ENCODE data around the gene RAE1.

GRCh38 chr20:57395111-57395966 is 44.3 kb downstream of the RAE1 start:
- TF ChIP-seq CTCF (IDR thresholded peaks at IDR 0.05; ENCODE audit: control extremely low read depth in 1 of 3, insufficient read depth in 1 of 3, low read depth in 1 of 3, low read length in 3 of 3) (no peak), SIRT6 (IDR thresholded peaks at IDR 0.05; ENCODE audit: low read length) (no peak), SIN3A (conservative IDR thresholded peaks at IDR 0.05 in 1 of 2, IDR thresholded peaks at IDR 0.05 in 1 of 2; ENCODE audit: low read depth in 1 of 2, low read length in 2 of 2) (no peak), POLR2A (IDR thresholded peaks at IDR 0.05; ENCODE audit: control extremely low read depth in 1 of 2, low read depth in 2 of 2, low read length in 2 of 2) (no peak), FOSL1 (IDR thresholded peaks at IDR 0.05; ENCODE audit: insufficient read depth, low read depth, low read length) (no peak), RAD21 (IDR thresholded peaks at IDR 0.05 in 1 of 2, conservative IDR thresholded peaks at IDR 0.05 in 1 of 2; ENCODE audit: low read depth in 2 of 2, low read length in 2 of 2) (no peak), ATF2 (IDR thresholded peaks at IDR 0.05; ENCODE audit: low read length) (no peak), SP1 (IDR thresholded peaks at IDR 0.05; ENCODE audit: low read depth, low read length) (no peak), EZH2 (IDR thresholded peaks at IDR 0.05; ENCODE audit: low read depth, low read length, severe bottlenecking) (no peak), EP300 (IDR thresholded peaks at IDR 0.05; ENCODE audit: borderline replicate concordance in 1 of 2, low read depth in 2 of 2, low read length in 2 of 2) (no peak), SIX5 (IDR thresholded peaks at IDR 0.05; ENCODE audit: low read depth, low read length) (no peak), SP4 (IDR thresholded peaks at IDR 0.05; ENCODE audit: low read length) (no peak), SUZ12 (IDR thresholded peaks at IDR 0.05; ENCODE audit: low read length) (no peak)

Data from H1 (cell line).